Liver (tissue), 9 donors: ENCODE results near the gene NYNRIN. TPM values are rescaled to one million over a fixed set of nuclear protein-coding genes. Genes with fewer than 3 reads are reported as not detected.
"Not testable (repeated sequence)": the region's sequence is repeated elsewhere in the genome, so short reads cannot be mapped to it uniquely, and the experiment has no call there.

Source experiments
- DNase-seq: peaks from one replicate; pipeline ENCODE4 v3.0.0-alpha.2; 2017; ENCODE audit warnings: low spot score
- H3K27ac ChIP-seq, 2 donors: one replicate each; pipeline ENCODE4 v1.7.0; 2013; ENCODE audit warnings: inconsistent platforms in 2 of 2, low read length in 2 of 2, control low read depth in 1 of 2, low read depth in 1 of 2, mild to moderate bottlenecking in 1 of 2
- H3K27me3 ChIP-seq, 4 donors: one replicate each; pipeline versions ENCODE4 v1.6.1 to v1.7.0; 2013; ENCODE audit warnings: low read length in 3 of 4, inconsistent platforms in 1 of 4, mild to moderate bottlenecking in 1 of 4, moderate library complexity in 1 of 4; ENCODE audit not compliant: control insufficient read depth in 4 of 4, insufficient read depth in 4 of 4
- H3K36me3 ChIP-seq, 4 donors: one replicate each; pipeline versions ENCODE4 v1.6.1 to v1.7.0; 2013; ENCODE audit warnings: low read length in 3 of 4, mild to moderate bottlenecking in 3 of 4, low read depth in 1 of 4, moderate library complexity in 1 of 4; ENCODE audit not compliant: control insufficient read depth in 4 of 4, insufficient read depth in 3 of 4
- H3K4me1 ChIP-seq, 4 donors: one replicate each; pipeline versions ENCODE4 v1.6.1 to v1.7.0; 2013; ENCODE audit warnings: low read length in 3 of 4, mild to moderate bottlenecking in 3 of 4, moderate library complexity in 1 of 4; ENCODE audit not compliant: control insufficient read depth in 4 of 4, insufficient read depth in 4 of 4
- H3K4me3 ChIP-seq, 3 donors: one replicate each; pipeline versions ENCODE4 v1.6.1 to v1.7.0; 2013; ENCODE audit warnings: low read length in 3 of 3, control low read depth in 1 of 3, low read depth in 1 of 3, mild to moderate bottlenecking in 1 of 3
- H3K9ac ChIP-seq, 2 donors: one replicate each; pipeline ENCODE4 v1.7.0; 2013; ENCODE audit warnings: low read length in 2 of 2, mild to moderate bottlenecking in 2 of 2, moderate library complexity in 2 of 2, control low read depth in 1 of 2, low read depth in 1 of 2
- H3K9me3 ChIP-seq, 4 donors: one replicate each; pipeline versions ENCODE4 v1.6.1 to v1.7.0; 2013; ENCODE audit warnings: low read length in 3 of 4; ENCODE audit not compliant: control insufficient read depth in 4 of 4
- ATF3 ChIP-seq: IDR thresholded peaks from 2 replicates; pipeline ENCODE4 v1.6.1; 2016; ENCODE audit warnings: antibody characterized with exemption
- CTCF ChIP-seq: fragments of 150-350 bp; IDR thresholded peaks from 2 replicates; pipeline ENCODE4 v1.5.1; 2017; ENCODE audit warnings: improper control_type of control experiment, low read depth, low read length; ENCODE audit not compliant: missing input control
- EGR1 ChIP-seq, 2 donors: IDR thresholded peaks; 2 replicates each; pipeline ENCODE4 v1.6.1; 2016 to 2018; ENCODE audit warnings: antibody characterized with exemption in 2 of 2, low read depth in 2 of 2
- FOXA1 ChIP-seq: IDR thresholded peaks from 2 replicates; pipeline ENCODE4 v1.6.1; 2016; ENCODE audit warnings: antibody characterized with exemption
- FOXA2 ChIP-seq: IDR thresholded peaks from 2 replicates; pipeline ENCODE4 v1.6.1; 2016; ENCODE audit warnings: antibody characterized with exemption
- GABPA ChIP-seq, 2 donors: IDR thresholded peaks in 1 of 2; conservative IDR thresholded peaks in 1 of 2; 2 replicates each; pipeline ENCODE4 v1.6.1; 2016; ENCODE audit warnings: antibody characterized with exemption in 2 of 2, mild to moderate bottlenecking in 1 of 2, moderate library complexity in 1 of 2
- HNF4A ChIP-seq, 2 donors: conservative IDR thresholded peaks; 2 replicates each; pipeline ENCODE4 v1.6.1; 2016; ENCODE audit warnings: antibody characterized with exemption in 2 of 2, mild to moderate bottlenecking in 2 of 2
- HNF4G ChIP-seq: IDR thresholded peaks from 2 replicates; pipeline ENCODE4 v1.6.1; 2016; ENCODE audit warnings: antibody characterized with exemption
- JUND ChIP-seq, 2 donors: IDR thresholded peaks; 2 replicates each; pipeline ENCODE4 v1.6.1; 2016; ENCODE audit warnings: antibody characterized with exemption in 2 of 2
- NR2F2 ChIP-seq: IDR thresholded peaks from 2 replicates; pipeline ENCODE4 v1.6.1; 2016; ENCODE audit warnings: antibody characterized with exemption
- RAD21 ChIP-seq, 2 donors: IDR thresholded peaks; 2 replicates each; pipeline ENCODE4 v1.6.1; 2016; ENCODE audit warnings: antibody characterized with exemption in 2 of 2, mild to moderate bottlenecking in 2 of 2
- REST ChIP-seq: IDR thresholded peaks from 2 replicates; pipeline ENCODE4 v1.6.1; 2016; ENCODE audit warnings: antibody characterized with exemption, mild to moderate bottlenecking
- RXRA ChIP-seq, 2 donors: IDR thresholded peaks; 2 replicates each; pipeline ENCODE4 v1.6.1; 2017 to 2018; ENCODE audit warnings: antibody characterized with exemption in 2 of 2, mild to moderate bottlenecking in 1 of 2
- SP1 ChIP-seq: IDR thresholded peaks from 2 replicates; pipeline ENCODE4 v1.6.1; 2018; ENCODE audit warnings: antibody characterized with exemption, mild to moderate bottlenecking
- TAF1 ChIP-seq: conservative IDR thresholded peaks from 2 replicates; pipeline ENCODE4 v1.6.1; 2016; ENCODE audit warnings: antibody characterized with exemption, mild to moderate bottlenecking
- YY1 ChIP-seq: IDR thresholded peaks from 2 replicates; pipeline ENCODE4 v1.6.1; 2016; ENCODE audit warnings: antibody characterized with exemption, mild to moderate bottlenecking
- WGBS: extraction: QIAGEN DNeasy Blood & Tissue Kit; methylation state at CpG from one replicate; pipeline ENCODE4 v1.1.7; 2013; 5-methylcytosine and 5-hydroxymethylcytosine counted together
- polyA plus RNA-seq, 2 donors: library from polyadenylated mRNA; stranded (reverse) in 1 of 2; unstranded in 1 of 2; fragments of 200-250 nt in 1 of 2; fragments of >200 nt in 1 of 2; fragmentation: Nextera tagmentation in 1 of 2; extraction: Ambion mirVana in 1 of 2; gene quantifications; one replicate each; pipeline versions ENCODE4 v1.2.1 to v1.2.3, GENCODE V29; 2013 to 2015
- total RNA-seq, 2 donors: library from RNA; depleted of rRNA; stranded (reverse); fragments of >200 nt; gene quantifications; one replicate each; pipeline ENCODE4 v1.2.3, GENCODE V29; 2014
- TF ChIP-seq, protein P1 (sequence below): IDR thresholded peaks from 2 replicates; pipeline ENCODE4 v1.6.1; 2016; ENCODE audit warnings: antibody characterized with exemption
- TF ChIP-seq, protein P2 (sequence below): IDR thresholded peaks from 2 replicates; pipeline ENCODE4 v1.6.1; 2016; ENCODE audit warnings: antibody characterized with exemption
- donor health status: healthy.
- donor health status: healthy.
- donor health status: healthy.
- donor health status: healthy.
- donor health status: healthy.

Gene NYNRIN
- total and polyA plus RNA-seq, 4 donors = 0.89 to 11.0 (median 1.8) TPM

GRCh38 chr14:24369907-24370687 lies 28.7 kb upstream of the NYNRIN start:
- no peak overlapping the region for H3K27ac ChIP-seq
- no peak for DNase-seq
- no peaks in the 10 kb centered on the region for H3K36me3 ChIP-seq
- no peak overlapping the region for H3K9ac ChIP-seq
- H3K27me3 ChIP-seq = peaks cover 0 to 5% (median 0%) of the 10 kb centered on the region in 4 donors
- H3K4me1 ChIP-seq = peaks cover 0 to 5% (median 3%) of the 10 kb centered on the region in 4 donors
- H3K9me3 ChIP-seq = no peaks in the 10 kb centered on the region
- TF ChIP-seq JUND (IDR thresholded peaks at IDR 0.05) (no peak), SP1 (no peak), FOXA2 (no peak), NR2F2 (no peak), HNF4A (conservative IDR thresholded peaks at IDR 0.05) (no peak)
- TF ChIP-seq, protein P1, sequence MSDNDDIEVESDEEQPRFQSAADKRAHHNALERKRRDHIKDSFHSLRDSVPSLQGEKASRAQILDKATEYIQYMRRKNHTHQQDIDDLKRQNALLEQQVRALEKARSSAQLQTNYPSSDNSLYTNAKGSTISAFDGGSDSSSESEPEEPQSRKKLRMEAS = no peak
- WGBS = 92% methylated on average over 32 of the region's 32 CpGs
- H3K4me3 ChIP-seq = no peak overlapping the region

- peaks cover 0 to 5% (median 3%) of the 10 kb centered on the region in 4 donors for H3K4me1 ChIP-seq
- no peaks in the 10 kb centered on the region for H3K36me3 ChIP-seq
- H3K27ac ChIP-seq = no peak overlapping the region
- H3K27me3 ChIP-seq = peaks cover 0 to 5% (median 0%) of the 10 kb centered on the region in 4 donors
- H3K9me3 ChIP-seq = no peaks in the 10 kb centered on the region
- no peak overlapping the region for H3K9ac ChIP-seq
- DNase-seq = no peak
- 93% methylated on average over 1 of the region's 1 CpG for WGBS
- TF ChIP-seq RXRA (IDR thresholded peaks at IDR 0.05) = no peak
- TF ChIP-seq SP1 = no peak
- TF ChIP-seq GABPA (IDR thresholded peaks at IDR 0.05 in 1 of 2, conservative IDR thresholded peaks at IDR 0.05 in 1 of 2) = no peak
- no peak for TF ChIP-seq ATF3
- no peak for TF ChIP-seq RAD21 (IDR thresholded peaks at IDR 0.05)
- no peak for TF ChIP-seq TAF1
- no peak for TF ChIP-seq YY1
- TF ChIP-seq EGR1 (IDR thresholded peaks at IDR 0.05; ENCODE audit: low read depth in 2 of 2) = no peak
- TF ChIP-seq, protein P2, sequence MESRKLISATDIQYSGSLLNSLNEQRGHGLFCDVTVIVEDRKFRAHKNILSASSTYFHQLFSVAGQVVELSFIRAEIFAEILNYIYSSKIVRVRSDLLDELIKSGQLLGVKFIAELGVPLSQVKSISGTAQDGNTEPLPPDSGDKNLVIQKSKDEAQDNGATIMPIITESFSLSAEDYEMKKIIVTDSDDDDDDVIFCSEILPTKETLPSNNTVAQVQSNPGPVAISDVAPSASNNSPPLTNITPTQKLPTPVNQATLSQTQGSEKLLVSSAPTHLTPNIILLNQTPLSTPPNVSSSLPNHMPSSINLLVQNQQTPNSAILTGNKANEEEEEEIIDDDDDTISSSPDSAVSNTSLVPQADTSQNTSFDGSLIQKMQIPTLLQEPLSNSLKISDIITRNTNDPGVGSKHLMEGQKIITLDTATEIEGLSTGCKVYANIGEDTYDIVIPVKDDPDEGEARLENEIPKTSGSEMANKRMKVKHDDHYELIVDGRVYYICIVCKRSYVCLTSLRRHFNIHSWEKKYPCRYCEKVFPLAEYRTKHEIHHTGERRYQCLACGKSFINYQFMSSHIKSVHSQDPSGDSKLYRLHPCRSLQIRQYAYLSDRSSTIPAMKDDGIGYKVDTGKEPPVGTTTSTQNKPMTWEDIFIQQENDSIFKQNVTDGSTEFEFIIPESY = no peak
- no peak for TF ChIP-seq HNF4A (conservative IDR thresholded peaks at IDR 0.05)
- TF ChIP-seq JUND (IDR thresholded peaks at IDR 0.05) = no peak
- TF ChIP-seq CTCF = no peak
- no peak for TF ChIP-seq REST
- no peak for TF ChIP-seq HNF4G
- no peak for TF ChIP-seq FOXA1
- TF ChIP-seq, protein P1 = no peak
- no peak overlapping the region for H3K4me3 ChIP-seq
Observed at GRCh38 chr14:24370748-24371147, 28.1 kb upstream of the NYNRIN start.

DNA sequence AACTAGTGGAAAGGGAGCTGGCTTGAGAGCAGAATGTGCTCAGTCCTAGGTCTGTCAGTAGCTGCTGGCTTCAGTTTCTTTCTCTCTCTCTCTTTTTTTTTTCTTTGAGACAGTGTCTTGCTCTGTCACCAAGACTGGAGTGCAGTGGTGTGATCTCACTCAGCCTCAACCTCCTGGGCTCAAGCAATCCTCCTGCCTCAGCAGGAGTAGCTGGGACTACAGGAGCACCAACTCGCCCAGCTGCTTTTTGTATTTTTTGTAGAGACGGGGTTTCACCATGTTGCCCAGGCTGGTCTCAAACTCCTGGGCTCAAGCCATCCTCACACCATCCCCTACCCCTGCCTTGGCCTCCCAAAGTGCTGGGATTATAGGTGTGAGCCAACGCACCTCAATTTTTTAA lies 27.2 kb upstream of the NYNRIN start:
- not testable (repeated sequence) for H3K4me1 ChIP-seq, H3K4me3 ChIP-seq, H3K27me3 ChIP-seq, H3K9me3 ChIP-seq, DNase-seq, H3K27ac ChIP-seq, H3K9ac ChIP-seq, H3K36me3 ChIP-seq
- WGBS = 92% methylated on average over 3 of the region's 3 CpGs
